GM19099 (cell line): ENCODE results near the gene TANC1.

Experiments
- POLR2A ChIP-seq: IDR thresholded peaks from 3 replicates; pipeline ENCODE4 v1.6.1; 2011; ENCODE audit warnings: low read depth; ENCODE audit not compliant: insufficient read length; ENCODE audit errors: extremely low read depth

TANC1 gene

DNA sequence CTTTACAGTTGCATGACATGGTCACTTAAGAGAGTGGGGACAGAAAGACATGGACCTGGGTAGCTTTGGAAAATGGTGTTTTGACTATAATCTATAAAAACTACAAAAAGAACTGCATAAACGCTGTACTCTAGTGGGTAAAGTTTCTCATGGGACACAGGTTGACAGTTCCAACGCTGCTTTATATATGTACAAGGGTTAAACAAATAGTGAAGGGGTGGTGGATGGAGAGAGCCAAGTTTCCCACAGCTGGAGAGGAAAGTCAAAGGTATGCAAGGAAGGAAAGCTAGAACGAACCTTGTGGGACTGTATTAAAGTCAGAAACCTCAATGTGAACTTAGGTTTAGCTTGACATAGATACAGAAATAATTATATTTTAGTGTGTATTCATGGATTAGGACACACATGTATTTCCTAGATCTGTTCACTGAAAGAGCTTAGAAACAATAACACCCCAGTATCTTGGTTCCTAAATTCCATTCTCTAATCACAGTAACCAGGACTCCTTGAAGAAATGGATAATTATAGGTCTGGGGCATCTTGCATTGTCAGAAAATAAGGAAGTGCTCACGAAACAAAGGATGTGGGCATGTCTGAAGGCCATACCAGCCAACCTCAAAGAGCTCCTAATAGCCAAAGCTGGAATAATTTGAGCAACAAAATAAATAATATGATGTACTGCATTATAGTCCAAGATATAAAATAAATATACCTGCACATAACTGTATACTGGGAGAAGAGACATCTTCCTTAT lies 28.8 kb downstream of the TANC1 start:
- TF ChIP-seq POLR2A = no peak

DNA sequence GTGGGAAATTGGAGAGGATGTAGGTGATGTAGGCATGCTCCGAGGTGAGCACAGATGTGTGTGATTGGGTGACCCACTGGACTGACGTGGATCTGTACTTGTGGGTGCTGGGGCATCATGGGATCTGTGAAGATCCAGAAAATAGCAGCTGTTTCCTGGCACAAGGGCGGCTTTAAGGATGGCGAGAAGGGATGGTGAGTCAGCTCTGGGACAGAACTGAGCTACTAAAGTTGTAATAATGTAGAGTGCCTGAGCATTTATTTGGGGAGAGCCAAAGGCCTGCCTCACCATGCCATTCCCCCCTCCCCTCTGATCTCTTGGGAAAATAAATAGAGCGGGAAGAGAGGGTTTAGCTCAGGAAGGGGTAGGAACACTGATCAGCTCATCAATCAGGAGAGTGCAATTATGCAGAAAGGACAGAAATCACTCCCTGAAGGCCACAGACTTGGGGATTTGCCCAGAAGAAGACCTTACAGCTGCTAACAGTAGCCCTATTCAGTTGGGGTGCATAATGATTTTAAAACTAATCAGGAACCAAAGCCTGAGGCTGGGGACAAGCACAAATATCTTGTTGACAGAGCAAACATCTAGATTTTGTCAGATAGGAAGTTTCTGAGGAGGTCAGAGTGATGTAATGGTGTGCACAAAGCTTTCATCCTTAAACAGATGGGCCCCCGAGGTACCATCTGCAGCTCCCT lies 30.3 kb downstream of the TANC1 start:
- no peak for TF ChIP-seq POLR2A

DNA sequence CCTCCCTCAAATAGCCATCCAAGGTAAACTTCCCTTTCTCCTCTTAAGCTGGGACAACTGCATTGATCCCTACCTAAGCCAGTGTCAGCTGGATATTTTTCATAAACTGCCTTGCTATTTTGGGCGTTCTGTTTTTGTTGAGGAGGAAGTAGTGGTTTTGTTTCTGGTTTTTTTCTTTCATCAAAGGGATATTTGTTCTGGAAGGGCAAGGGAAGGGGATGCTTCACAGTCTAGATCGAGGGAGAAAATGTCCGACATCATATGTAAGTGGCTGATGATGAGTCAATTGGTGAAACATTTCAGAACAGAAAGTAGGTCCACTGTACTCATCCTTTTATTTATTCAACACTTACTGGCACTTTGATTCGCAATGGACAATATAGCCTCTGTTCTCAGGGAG lies 31.0 kb downstream of the TANC1 start:
- TF ChIP-seq POLR2A = no peak

DNA sequence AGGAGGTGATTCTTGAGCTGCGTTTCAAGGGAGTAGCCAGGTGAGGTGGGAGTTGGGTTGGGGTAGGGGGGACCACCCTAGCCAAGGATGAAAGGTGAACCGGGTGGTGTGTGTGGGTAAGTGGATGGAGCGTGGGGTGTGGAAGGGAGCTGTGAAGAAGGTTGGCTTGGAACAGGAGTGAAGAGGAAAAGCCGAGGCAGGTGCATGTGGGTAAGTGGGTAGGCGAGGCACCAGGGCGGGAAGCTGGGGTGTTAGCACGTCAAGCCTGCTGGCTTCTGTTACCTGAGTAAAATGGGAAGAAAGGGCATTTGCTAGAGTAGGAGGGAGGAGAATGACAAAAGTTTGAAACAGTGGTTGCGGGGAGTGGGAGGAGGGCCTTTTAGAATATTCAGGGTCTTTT lies 31.6 kb downstream of the TANC1 start:
- TF ChIP-seq POLR2A = no peak

- no peak for TF ChIP-seq POLR2A
These were observed 34.1 kb downstream of the TANC1 start for GRCh38 chr2:159002462-159003111.

GRCh38 chr2:159003555-159003954 lies 35.1 kb downstream of the TANC1 start:
- TF ChIP-seq POLR2A = no peak

DNA sequence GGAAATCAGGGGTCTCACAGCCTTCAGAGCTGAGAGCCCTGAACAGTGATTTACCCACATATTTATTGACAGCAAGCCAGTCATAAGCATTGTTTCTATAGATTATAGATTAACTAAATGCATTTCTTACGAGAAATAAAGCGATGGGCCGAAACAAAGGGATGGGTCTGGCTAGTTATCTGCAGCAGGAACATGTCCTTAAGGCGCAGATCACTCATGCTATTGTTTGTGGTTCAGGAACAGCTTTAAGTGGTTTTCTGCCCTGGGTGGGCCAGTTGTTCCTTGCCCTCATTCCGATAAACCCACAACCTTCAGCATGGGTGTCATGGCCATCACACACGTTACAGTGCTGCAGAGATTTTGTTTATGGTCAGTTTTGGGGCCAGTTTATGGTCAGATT lies 36.4 kb downstream of the TANC1 start:
- TF ChIP-seq POLR2A = no peak

DNA sequence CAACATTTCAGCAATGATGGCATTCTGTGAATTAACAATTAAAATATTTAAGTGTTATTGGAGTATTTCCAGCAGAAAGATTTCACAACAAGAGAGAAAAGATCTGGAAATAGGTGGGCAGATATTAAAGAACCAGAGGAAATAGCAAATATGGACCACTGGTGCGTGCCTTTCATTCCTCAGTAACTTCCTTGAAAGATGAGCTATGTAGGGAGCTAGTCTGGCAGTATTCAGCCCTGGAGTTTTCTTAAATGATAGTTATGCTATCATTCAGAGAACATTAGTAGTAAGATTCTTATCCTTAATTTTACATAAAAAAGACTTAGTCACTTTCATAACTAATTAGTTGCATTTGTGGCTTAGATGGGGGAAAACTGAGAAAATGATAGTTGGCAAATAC lies 41.5 kb downstream of the TANC1 start:
- no peak for TF ChIP-seq POLR2A

- TF ChIP-seq POLR2A = no peak
These were observed 41.9 kb downstream of the TANC1 start for GRCh38 chr2:159010340-159010739.

GRCh38 chr2:159010963-159011362 lies 42.5 kb downstream of the TANC1 start:
- no peak for TF ChIP-seq POLR2A

DNA sequence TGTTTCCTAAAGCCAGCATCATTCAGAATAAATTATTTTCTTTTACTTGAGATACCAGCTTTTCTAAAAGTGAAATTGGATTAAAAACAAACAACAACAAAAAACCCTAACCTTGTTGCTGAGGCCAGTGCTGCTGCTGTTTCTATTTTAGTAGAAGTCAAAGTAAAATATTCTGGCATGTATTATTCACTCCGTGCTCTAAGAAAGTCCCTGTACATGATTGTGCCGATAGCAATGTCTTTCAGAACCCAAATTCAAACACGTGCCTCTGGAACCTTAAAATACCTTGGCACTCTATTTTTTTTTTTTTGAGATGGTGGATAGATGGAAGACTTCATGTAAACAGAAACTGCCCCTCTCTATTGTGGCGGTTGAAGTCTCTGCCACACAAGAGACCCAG lies 43.7 kb downstream of the TANC1 start:
- no peak for TF ChIP-seq POLR2A

DNA sequence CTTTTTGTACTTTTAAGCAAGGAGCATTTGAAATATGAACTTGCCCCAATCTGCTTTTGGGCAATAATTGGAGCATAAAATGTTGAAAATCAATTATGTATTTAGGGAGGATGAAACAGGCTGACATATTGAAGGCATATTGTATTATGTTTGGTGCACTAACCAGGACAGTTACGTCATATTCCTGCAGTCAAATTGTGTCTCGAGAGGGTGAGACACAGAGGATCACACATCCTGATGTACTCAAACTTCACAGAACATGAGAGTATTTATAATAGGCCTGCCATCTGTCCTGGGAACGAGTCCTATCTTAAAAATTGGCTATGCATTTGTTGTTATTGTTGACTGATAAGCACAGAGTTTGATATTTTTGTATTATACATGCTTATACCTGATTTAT lies 44.7 kb downstream of the TANC1 start:
- TF ChIP-seq POLR2A = no peak

- TF ChIP-seq POLR2A = no peak
These were observed 46.7 kb downstream of the TANC1 start for GRCh38 chr2:159015174-159015573.

DNA sequence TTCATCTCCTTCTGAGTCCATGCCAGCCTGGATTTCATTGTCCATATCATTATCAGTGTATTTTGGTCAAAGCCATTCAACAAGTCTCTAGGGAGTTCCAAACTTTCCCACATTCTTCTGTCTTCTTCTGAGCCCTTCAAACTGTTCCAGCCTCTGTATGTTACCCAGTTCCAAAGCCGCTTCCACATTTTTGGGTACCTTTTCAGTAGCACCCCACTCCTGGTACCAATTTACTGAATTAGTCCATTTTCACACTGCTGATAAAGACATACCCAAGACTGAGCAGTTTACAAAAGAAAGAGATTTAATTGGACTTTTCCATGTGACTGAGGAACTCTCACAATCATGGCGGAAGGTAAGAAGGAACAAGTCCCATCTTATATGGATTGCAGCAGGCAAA lies 47.4 kb downstream of the TANC1 start:
- TF ChIP-seq POLR2A = no peak

DNA sequence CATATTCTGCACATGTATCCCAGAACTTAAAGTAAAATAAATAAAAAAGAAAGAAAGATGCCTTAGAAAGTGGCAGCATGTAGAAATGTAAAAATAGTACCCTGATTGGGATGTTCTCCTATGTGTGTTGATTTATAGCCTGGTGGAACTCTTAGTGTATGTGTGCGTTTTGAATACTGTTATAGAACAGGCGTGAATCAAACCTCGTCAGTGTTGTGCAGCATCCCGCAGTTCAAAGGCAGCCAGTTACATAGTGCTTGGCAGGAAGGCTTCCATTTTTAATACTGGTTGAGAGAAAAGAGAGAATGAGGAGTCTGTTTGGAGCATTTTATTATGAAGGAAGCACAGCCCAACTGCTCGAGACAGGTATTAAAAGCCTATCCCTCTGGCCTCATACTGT lies 49.4 kb downstream of the TANC1 start:
- no peak for TF ChIP-seq POLR2A

DNA sequence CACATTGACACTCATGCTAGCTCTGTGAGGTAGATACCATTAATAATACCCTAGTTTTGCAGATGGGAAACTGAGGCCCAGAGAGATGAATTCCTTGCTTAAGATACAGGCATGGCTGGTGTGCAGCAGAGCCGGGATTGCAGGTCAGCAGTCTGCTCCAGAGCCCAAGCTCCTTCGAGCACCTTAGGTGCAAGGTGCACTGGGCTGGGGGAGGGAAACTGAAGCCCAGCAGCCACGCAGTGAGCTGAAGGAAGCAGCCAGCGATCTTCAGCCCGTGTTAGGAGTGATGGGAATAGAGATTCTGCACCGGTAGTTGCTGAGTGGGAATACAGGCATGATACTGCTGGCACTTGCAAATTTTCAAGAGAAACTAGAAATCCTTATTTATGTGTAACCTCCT lies 50.6 kb downstream of the TANC1 start:
- TF ChIP-seq POLR2A = no peak
